Activated CD4-positive, CD25-positive, alpha-beta regulatory T cell (primary cell): ENCODE data around the gene RPS27.
"Not testable (repeated sequence)": the region's sequence is repeated elsewhere in the genome, so short reads cannot be mapped to it uniquely, and the experiment has no call there.

Experiments used
- DNase-seq, 4 experiments: peaks; one replicate each; lab custom pipeline; 2025; lab: John Stamatoyannopoulos, UW

RPS27 gene

DNA sequence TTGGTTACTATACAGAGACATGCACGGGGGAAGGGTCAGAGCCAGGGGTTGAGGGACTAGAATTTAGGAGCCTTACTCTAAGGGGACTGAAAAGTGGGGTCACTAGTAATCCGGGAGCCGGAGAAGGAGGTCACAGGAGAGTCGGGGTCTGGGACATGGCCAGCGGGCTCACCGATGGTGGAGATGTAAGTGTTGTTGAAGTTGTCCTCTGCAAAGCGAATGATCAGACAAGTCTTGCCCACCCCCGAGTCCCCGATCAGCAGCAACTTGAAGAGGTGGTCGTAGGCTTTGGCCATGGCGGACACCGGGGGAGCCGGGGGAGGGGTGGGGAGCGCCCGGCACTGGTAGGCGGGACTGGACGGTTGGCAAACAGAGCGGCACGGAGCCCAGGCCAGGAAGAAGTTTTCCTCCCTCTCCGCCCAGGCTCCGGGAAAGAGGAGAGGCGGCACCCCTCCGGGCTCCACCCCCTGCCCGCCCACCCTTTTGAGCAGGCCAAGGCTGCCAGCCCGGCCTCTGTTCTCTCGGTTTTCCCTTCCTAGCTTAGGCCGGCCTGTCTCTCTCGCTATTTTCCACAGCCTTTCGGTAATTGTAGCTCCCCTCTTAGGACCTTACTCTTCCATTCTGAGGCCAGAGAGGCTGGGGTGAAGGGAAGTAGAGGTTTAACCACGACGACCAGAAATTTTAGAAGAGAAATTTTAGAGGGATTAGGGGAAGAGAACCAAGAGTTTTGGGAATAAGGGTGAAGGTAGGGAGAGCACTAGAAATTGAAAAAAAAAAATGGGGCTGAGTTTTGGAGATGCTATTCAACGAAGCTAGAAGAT, 4.4 kb upstream of the RPS27 start, which contains the start of gene RAB13:
RAB13 (minus strand) TSS at position 399 of the 821 bp plus-strand sequence; CDS start at position 296, 103 bp downstream.
- no peak for DNase-seq

DNA sequence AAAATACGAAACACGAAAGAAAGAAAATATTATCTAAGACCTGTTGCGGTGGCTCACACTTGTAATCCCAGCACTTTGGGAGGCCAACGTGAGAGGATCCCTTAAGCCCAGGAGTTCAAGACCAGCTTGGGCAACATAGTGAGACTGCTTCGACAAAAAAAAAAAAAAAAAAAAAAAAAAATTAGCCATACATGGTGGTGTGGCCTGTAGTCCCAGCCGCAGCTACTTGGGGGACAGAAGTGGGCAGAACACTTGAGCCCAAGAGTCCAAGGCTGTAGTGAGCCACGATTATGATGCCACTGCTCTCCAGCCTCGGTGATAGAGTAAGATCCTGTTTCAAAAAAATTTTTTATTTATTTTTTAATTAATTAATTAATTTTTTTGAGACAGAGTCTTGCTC, 2.9 kb upstream of the RPS27 start:
- no peak for DNase-seq

DNA sequence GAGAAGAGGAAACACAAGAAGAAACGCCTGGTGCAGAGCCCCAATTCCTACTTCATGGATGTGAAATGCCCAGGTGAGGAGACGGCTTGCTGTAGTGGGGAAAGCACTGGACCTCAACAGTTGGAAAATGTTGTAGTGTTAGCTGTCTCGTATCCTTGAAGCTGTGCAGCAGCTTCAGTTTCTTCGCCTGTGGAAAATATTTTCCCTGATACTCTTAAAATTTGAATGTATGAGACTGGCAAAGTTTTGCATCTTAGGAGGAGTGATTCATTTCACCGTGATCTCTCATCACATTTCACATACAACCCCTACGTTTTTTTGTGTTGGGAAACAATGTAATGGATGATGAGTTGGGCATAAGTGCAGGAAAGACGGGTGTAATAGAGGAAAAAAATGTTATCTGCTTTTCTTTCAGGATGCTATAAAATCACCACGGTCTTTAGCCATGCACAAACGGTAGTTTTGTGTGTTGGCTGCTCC, 629 bp downstream of the RPS27 start:
- no peak for DNase-seq

DNA sequence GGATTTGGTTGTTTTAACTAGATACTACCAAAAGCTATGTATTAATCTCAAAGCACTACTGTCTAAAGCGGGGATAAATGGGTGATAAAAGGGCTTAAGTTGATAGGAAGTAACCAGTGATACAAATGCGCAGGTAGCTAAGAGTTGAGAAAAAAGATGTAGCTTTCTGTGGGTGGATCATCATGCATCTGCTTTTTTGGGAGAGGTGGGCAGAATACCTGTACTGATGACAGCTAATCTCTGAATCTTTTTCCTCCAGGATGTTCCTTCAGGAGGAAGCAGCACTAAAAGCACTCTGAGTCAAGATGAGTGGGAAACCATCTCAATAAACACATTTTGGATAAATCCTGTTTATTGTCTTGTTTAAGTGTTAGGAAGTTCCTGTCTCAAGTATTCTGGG, 1.2 kb downstream of the RPS27 start:
- DNase-seq: no peak

DNA sequence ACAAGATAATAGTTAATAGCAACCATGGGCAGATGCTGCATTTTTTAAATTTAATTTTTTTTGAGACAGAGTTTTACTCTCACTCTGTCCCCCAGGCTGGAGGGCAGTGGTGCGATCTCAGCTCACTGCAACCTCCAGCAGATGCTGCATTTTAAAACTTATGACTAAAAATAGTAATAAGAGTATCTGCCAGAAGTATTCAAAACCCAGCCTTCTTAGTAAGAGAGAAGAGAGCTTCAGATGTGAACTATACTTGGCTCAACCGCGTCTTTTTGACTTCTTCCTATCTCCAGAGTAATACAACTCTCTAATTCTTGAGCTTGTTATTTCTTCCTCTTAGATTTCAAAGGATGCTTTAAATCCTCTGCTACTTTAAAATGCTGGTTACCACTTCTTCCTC, 4.6 kb downstream of the RPS27 start:
- DNase-seq: no peak

DNA sequence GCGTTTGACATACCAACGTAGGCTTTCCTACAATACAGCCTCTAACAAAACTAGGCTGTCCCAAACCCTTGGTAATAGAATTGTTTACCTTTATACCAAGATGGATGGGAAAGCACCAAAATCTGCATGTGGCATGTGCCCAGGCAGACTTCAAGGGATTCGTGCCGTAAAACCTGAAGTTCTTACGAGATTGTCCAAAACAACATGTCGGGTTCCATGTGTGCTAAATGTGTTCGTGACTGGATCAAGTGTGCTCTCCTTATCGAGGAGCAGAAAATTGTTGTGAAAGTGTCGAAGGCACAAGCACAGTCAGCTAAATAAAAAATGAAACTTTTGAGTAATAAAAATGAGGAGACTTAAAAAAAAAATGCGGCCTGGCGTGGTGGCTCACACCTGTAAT, 5.1 kb downstream of the RPS27 start:
- DNase-seq: no peak

DNA sequence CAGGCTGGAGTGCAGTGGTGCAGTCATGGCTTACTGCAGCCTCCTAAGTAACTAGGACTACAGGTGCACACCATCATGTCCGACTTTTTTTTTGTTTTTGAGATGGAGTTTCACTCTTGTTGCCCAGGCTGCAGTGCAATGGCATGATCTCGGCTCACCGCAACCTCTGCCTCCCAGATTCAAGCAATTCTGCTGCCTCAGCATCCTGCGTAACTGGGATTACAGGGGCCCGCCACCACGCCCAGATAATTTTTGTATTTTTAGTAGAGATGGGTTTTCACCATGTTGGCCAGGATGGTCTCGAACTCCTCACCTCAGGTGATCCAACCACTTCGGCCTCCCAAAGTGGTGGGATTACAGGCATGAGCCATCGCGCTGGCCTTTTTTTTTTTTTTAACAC, 6.3 kb downstream of the RPS27 start:
- not testable (repeated sequence) for DNase-seq

DNA sequence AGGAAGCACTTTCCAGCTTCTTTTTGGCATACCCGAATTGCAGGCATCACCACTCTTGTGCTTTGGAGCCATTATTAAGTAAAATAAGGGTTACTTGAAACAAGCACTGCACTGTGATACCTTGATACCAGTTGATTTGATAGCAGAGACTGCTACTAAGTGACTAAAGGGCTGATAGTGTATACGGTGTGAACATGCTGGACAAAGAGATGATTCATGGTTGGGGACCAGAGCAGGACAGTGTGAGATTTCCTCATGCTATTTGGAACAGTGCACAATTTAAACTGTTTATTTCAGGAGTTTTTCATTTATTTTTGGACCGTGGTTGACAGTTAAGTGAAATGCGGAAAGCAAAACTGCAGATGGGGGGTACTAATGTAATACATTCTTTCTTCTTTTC, 9.9 kb downstream of the RPS27 start:
- DNase-seq: no peak

DNA sequence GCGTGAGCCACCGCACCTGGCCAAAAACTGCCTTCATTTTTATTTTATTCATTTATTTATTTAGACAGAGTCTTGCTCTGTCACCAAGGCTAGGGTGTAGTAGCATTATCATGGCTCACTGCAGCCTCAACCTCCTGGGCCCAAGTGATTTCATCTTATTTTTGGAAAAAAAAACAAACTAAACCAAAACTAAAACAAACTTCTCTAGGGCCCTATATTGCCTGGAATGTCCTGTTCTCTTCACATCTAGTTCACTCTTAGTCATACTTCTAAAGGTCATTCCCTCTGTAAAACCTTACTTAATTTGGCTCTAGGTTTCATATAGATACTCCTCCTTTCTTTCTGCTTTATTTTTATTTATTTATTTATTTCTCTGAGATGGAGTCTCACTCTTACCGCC, 15.6 kb downstream of the RPS27 start:
- no peak for DNase-seq

DNA sequence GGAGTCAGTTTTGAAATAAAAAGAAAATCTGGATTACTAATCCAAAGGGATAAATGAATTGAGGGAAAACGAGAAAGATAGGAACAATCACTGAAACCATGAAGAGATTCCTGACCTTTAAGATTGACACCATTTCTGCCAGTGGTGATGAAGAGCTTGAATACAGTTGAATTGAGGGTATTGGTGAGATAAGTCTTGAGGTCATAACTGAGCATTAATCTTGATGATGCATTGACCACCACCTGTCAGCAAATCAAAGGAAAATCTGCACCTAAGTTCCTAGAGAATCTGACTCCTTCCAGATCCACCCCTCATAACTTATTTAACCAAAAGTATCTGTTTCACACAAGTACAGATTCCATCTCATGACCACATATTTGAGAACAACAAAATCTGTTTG, 21.6 kb downstream of the RPS27 start:
- DNase-seq: no peak

DNA sequence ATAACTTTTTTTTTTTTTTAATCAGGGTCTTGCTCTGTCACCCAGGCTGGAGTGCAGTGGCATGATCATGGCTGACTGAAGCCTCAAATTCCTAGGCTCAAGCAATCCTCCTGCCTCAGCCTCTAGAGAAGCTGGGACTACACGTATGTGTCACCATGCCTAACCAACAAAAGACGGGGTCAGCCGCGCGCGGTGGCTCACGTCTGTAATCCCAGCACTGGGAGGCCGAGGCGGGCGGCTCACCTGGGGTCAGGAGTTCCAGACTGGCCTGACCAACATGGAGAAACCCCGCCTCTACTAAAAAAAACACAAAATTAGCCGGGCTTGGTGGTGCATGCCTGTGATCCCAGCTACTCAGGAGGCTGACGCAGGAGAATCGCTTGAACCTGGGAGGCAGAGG, 22.0 kb downstream of the RPS27 start:
- not testable (repeated sequence) for DNase-seq

DNA sequence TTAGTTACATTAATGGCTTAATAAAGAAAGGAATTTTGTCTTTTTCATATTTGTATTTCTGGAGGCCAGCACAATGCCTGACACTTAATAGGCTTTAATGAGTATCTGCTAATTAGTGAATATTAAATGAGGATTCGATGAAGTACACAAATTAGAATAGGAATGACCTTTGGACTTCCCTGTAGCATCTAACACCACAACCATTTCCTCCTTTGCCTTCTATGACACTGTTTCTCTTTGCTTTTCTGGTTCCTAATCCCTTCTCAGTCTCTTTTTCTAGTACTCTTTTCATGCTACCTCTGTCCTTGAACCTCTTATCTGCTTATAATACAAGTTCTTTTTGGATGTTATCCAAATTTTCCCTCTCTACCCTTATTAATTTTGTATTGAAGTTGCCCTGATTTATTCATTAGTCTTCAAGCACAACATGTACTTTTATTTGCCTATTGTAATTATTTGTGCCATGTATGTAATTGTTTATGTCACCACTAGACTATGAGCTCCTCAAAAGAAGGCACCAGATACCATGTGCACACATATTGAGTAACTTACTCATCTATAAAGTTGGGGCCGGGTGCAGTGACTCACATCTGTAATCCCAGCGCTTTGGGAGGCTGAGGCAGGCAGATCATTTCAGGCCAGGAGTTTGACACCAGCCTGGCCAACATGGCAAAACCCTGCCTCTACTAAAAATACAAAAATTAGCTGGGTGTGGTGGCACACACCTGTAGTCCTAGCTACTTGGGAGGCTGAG, 23.8 kb downstream of the RPS27 start:
- DNase-seq: no peak

DNA sequence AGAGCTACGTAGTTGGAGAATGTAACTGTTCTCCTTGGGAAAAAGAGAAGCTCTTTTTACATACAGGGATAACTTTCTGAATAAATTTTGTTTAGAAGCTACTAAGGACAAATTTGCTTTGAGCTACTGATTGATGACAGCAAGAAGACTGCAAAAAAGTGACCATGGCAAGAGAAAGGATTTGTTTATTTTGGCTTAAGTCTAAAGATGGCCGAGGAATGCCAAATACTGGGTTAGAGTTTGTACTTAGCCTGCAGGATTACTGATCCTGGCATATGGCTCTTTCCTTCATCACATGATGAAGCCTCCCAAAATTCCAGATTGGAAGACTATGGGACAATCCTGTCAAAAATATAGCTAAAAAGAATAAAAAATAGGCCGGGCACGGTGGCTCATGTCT, 28.7 kb downstream of the RPS27 start:
- DNase-seq: no peak

DNA sequence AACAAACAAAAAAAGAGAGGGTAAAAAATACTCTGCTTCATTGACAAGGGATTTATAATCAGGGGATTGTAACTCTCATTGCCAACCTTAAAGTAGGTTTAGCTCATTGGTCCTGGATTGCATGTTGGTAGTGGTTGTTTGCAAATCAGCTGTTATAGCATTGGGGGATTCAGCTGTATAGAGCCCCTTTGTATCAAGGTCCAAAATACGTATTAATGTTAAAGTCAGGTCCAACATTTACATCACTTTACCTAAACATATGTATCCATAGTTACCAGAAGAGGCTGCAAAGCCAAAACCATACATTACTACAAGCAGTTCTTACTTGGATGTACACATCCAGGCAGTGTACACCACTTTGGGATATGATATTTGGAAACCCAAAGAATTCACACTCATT, 29.4 kb downstream of the RPS27 start:
- DNase-seq: no peak

DNA sequence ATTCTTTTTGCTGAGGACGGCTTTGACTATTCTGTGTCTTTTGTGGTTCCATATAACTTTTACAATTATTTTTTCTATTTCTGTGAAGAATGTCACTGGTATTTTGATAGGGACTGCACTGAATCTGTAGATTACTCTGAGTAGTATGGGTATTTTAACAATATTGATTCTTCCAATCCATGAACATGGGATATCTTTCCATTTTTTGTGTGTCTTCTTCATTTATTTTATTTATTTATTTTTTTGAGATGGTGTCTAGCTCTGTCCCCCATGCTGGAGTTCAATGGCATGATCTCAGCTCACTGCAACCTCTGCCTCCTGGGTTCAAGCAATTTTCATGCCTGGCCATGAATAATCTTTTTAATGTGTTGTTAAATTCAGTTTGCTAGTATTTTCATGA, 43.1 kb downstream of the RPS27 start:
- not testable (repeated sequence) for DNase-seq
